HEK293T (cell line): Measurements from ENCODE around the gene MSRB3.

ENCODE experiments used
- ARNT ChIP-seq: fragments of 450-650 bp; IDR thresholded peaks from 2 replicates; pipeline ENCODE4 v1.6.1; 2017; ENCODE audit warnings: mild to moderate bottlenecking
- BHLHE40 ChIP-seq: fragments of 450-650 bp; IDR thresholded peaks from 2 replicates; pipeline ENCODE4 v1.6.1; 2016; ENCODE audit warnings: mild to moderate bottlenecking, moderate library complexity, borderline replicate concordance
- CTBP1 ChIP-seq: fragments of 450-650 bp; IDR thresholded peaks from 2 replicates; pipeline ENCODE4 v1.6.1; 2016; ENCODE audit warnings: borderline replicate concordance
- ELF4 ChIP-seq: fragments of 450-650 bp; IDR thresholded peaks from 2 replicates; pipeline ENCODE4 v1.6.1; 2017; ENCODE audit warnings: antibody characterized with exemption
- FOXM1 ChIP-seq: fragments of 450-650 bp; IDR thresholded peaks from 2 replicates; pipeline ENCODE4 v1.6.1; 2017; ENCODE audit warnings: mild to moderate bottlenecking, borderline replicate concordance
- HDGF ChIP-seq: fragments of 450-650 bp; IDR thresholded peaks from 2 replicates; pipeline ENCODE4 v1.6.1; 2017; ENCODE audit warnings: antibody characterized with exemption, borderline replicate concordance
- L3MBTL2 ChIP-seq: fragments of 450-650 bp; conservative IDR thresholded peaks from 2 replicates; pipeline ENCODE4 v1.6.1; 2016; ENCODE audit warnings: mild to moderate bottlenecking
- PKNOX1 ChIP-seq: fragments of 450-650 bp; IDR thresholded peaks from 2 replicates; pipeline ENCODE4 v1.6.1; 2016
- SP1 ChIP-seq: fragments of 450-650 bp; IDR thresholded peaks from 2 replicates; pipeline ENCODE4 v1.6.1; 2017
- SUZ12 ChIP-seq: fragments of 450-650 bp; IDR thresholded peaks from 2 replicates; pipeline ENCODE4 v1.6.1; 2016; ENCODE audit warnings: mild to moderate bottlenecking
- TARDBP ChIP-seq: fragments of 450-650 bp; IDR thresholded peaks from 2 replicates; pipeline ENCODE4 v1.6.1; 2016

GRCh38 chr12:65329721-65330120 lies 51.2 kb downstream of the MSRB3 start:
- TF ChIP-seq HDGF = no peak
- no peak for TF ChIP-seq TARDBP
- TF ChIP-seq BHLHE40 = no peak
- TF ChIP-seq SP1 = no peak
- no peak for TF ChIP-seq FOXM1
- no peak for TF ChIP-seq L3MBTL2
- TF ChIP-seq ARNT = no peak
- no peak for TF ChIP-seq ELF4
- no peak for TF ChIP-seq CTBP1
- TF ChIP-seq PKNOX1 = no peak
- TF ChIP-seq SUZ12 = no peak
